Naive B cell (primary cell): ENCODE results near the gene DLK1. TPM values are rescaled to one million over a fixed set of nuclear protein-coding genes. Genes with fewer than 3 reads are reported as not detected.

Source experiments
- ATAC-seq, 2 donors: fragments of 150-1000 bp; cut with Tn5 transposase; 2 replicates each; pipeline ENCODE4 v1.10.0; 2021; ENCODE audit warnings: low read depth in 2 of 2, mild to moderate bottlenecking in 2 of 2, moderate library complexity in 2 of 2
- DNase-seq: peaks from one replicate; pipeline ENCODE4 v3.0.0; 2022
- H3K27ac Mint-ChIP-seq, 6 donors: one replicate each; pipeline ENCODE4 v1.8.0; 2020 to 2022; ENCODE audit warnings: mild to moderate bottlenecking in 6 of 6, mixed read lengths in 6 of 6, moderate library complexity in 5 of 6, inconsistent platforms in 2 of 6
- H3K27me3 Mint-ChIP-seq, 3 donors: one replicate each; pipeline ENCODE4 v1.8.0; 2021 to 2022; ENCODE audit warnings: mixed read lengths in 3 of 3, mild to moderate bottlenecking in 1 of 3
- H3K36me3 Mint-ChIP-seq, 2 donors: one replicate each; pipeline ENCODE4 v1.8.0; 2020 to 2022; ENCODE audit warnings: mixed read lengths in 2 of 2, inconsistent platforms in 1 of 2, mild to moderate bottlenecking in 1 of 2
- H3K4me1 Mint-ChIP-seq, 3 donors: one replicate each; pipeline ENCODE4 v1.8.0; 2020 to 2022; ENCODE audit warnings: mixed read lengths in 3 of 3, inconsistent platforms in 1 of 3, mild to moderate bottlenecking in 1 of 3, moderate library complexity in 1 of 3
- H3K4me3 Mint-ChIP-seq, 8 donors: one replicate each; pipeline ENCODE4 v1.8.0; 2020 to 2022; ENCODE audit warnings: mild to moderate bottlenecking in 8 of 8, mixed read lengths in 8 of 8, moderate library complexity in 8 of 8, inconsistent platforms in 2 of 8
- H3K9me3 Mint-ChIP-seq, 7 donors: one replicate each; pipeline ENCODE4 v1.8.0; 2020 to 2022; ENCODE audit warnings: mixed read lengths in 7 of 7, mild to moderate bottlenecking in 5 of 7, inconsistent platforms in 2 of 7, moderate library complexity in 1 of 7
- polyA plus RNA-seq, 6 donors: library from polyadenylated mRNA; unstranded; fragments of 300-500 nt; fragmentation: Illumina TruSeq; gene quantifications; one replicate each; pipeline ENCODE4 v1.2.3, GENCODE V29; 2021; ENCODE audit warnings: low read depth in 6 of 6

Gene DLK1
- polyA plus RNA-seq, 6 donors from 2014 or later, result not detected

GRCh38 chr14:100723830-100724437 is 2.8 kb upstream of the DLK1 start:
- no peak overlapping the region for H3K27ac Mint-ChIP-seq
- no peak for DNase-seq
- peaks cover 0 to 9% of the 10 kb centered on the region in 2 donors for H3K36me3 Mint-ChIP-seq
- H3K9me3 Mint-ChIP-seq, result peaks cover 0 to 7% (median 3%) of the 10 kb centered on the region in 7 donors
- peaks cover 0 to 7% (median 0%) of the 10 kb centered on the region in 3 donors for H3K4me1 Mint-ChIP-seq
- peaks cover 24 to 77% (median 72%) of the 10 kb centered on the region in 3 donors for H3K27me3 Mint-ChIP-seq
- no peak for ATAC-seq
- H3K4me3 Mint-ChIP-seq, result no peak overlapping the region

GRCh38 chr14:100724536-100724935 is 2.2 kb upstream of the DLK1 start:
- H3K9me3 Mint-ChIP-seq, result peaks cover 0 to 7% (median 3%) of the 10 kb centered on the region in 7 donors
- H3K36me3 Mint-ChIP-seq, result peaks cover 0 to 9% of the 10 kb centered on the region in 2 donors
- H3K4me1 Mint-ChIP-seq, result peaks cover 0 to 7% (median 0%) of the 10 kb centered on the region in 3 donors
- H3K4me3 Mint-ChIP-seq, result no peak overlapping the region
- no peak overlapping the region for H3K27ac Mint-ChIP-seq
- H3K27me3 Mint-ChIP-seq, result peaks cover 23 to 77% (median 72%) of the 10 kb centered on the region in 3 donors
- DNase-seq, result no peak
- no peak for ATAC-seq

DNA sequence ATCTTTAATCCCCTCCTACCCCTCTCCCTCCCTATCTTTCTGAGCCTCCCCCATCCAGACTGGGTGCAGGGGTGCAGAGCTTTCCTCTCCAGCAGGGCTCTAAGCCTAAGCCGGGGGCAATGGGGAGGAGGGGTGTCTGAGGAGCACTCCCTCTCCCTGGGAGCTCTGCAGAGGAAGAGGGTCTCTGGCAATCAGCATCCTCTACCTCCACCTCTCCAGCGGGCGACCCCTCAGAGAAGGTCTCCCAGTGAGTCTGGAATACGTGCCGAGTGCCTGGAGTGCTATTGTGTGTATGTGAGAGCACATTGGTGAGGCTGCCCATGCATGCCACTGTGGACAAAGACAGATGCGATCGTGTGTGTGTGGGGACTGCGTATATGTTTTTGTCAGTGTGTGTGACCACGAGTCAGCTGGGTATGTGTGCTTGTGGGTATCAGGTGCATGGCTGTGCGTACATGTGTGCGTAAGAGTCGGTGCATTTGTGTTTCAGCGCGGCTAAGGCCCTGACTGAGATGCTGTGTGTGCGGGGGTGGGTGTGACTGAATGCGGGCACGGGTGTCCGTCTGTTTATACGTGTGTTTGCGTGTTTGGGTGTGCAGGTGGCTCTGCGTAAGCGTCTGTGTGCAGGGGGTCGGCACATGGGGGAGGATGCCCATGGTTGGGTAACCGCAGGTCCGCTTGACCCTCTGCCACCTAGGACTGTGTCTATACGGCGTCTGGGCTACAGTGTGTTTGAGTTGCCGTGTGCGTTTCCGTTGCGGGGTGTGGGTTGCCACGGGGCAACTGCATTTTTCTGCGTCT is 905 bp upstream of the DLK1 start:
- peaks cover 0 to 7% (median 0%) of the 10 kb centered on the region in 3 donors for H3K4me1 Mint-ChIP-seq

DNA sequence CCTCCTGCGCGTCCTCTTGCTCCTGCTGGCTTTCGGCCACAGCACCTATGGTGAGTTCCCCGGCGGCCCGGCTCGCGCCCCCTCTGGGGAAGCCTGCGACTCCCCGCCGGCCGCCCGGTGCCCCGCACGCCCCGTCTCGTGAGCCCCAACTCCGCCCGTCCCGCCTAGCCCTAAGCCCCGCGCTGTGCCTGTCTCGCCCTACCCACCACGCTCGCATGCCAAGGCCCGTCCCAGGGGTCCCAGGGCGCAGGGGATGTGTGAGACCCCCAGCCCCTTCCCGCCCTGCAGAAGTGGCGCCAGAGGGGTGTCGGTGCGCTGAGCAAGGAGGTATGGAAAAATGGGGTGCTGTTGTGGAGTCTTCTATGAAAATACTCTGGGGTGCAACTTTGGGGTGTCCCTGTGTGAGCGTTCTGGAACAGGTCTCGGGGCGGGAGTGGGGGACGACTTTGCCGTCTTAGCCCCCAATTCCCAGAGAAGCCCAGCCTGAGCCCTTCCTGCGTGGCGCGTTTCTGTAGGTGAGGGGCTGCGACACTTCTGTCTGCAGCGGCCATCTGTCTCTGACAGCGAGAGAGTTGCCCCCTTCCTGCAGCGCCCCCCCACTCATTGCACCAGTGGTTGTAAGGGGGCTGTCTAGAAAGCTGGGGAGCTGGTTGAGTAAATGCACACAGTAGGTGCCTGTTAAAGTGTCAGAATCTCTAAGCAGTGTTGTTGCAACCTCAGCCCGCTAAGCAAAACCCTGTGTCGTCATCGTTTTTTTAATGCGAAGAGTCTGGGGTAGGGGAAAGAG is 587 bp downstream of the DLK1 start:
- no peak for ATAC-seq
- peaks cover 0 to 7% (median 0%) of the 10 kb centered on the region in 3 donors for H3K4me1 Mint-ChIP-seq
- H3K36me3 Mint-ChIP-seq, result peaks cover 0 to 9% of the 10 kb centered on the region in 2 donors
- peaks cover 0 to 5% (median 3%) of the 10 kb centered on the region in 7 donors for H3K9me3 Mint-ChIP-seq
- no peak overlapping the region for H3K27ac Mint-ChIP-seq
- DNase-seq, result no peak
- peaks cover 20 to 89% (median 70%) of the 10 kb centered on the region in 3 donors for H3K27me3 Mint-ChIP-seq
- no peak overlapping the region for H3K4me3 Mint-ChIP-seq

More for the DNA sequence above, 905 bp upstream of the DLK1 start:
- H3K9me3 Mint-ChIP-seq, result peaks cover 0 to 7% (median 3%) of the 10 kb centered on the region in 7 donors
- ATAC-seq, result no peak
- H3K27me3 Mint-ChIP-seq, result peaks cover 23 to 82% (median 70%) of the 10 kb centered on the region in 3 donors
- no peak overlapping the region for H3K4me3 Mint-ChIP-seq
- H3K36me3 Mint-ChIP-seq, result peaks cover 0 to 9% of the 10 kb centered on the region in 2 donors
- no peak for DNase-seq
- no peak overlapping the region for H3K27ac Mint-ChIP-seq

GRCh38 chr14:100727873-100728240 is 1.2 kb downstream of the DLK1 start:
- H3K27me3 Mint-ChIP-seq, result peaks cover 20 to 91% (median 70%) of the 10 kb centered on the region in 3 donors
- H3K9me3 Mint-ChIP-seq, result peaks cover 0 to 5% (median 3%) of the 10 kb centered on the region in 7 donors
- H3K4me3 Mint-ChIP-seq, result no peak overlapping the region
- H3K27ac Mint-ChIP-seq, result no peak overlapping the region
- peaks cover 0 to 9% of the 10 kb centered on the region in 2 donors for H3K36me3 Mint-ChIP-seq
- H3K4me1 Mint-ChIP-seq, result peaks cover 0 to 7% (median 0%) of the 10 kb centered on the region in 3 donors
- no peak for DNase-seq
- ATAC-seq, result no peak

DNA sequence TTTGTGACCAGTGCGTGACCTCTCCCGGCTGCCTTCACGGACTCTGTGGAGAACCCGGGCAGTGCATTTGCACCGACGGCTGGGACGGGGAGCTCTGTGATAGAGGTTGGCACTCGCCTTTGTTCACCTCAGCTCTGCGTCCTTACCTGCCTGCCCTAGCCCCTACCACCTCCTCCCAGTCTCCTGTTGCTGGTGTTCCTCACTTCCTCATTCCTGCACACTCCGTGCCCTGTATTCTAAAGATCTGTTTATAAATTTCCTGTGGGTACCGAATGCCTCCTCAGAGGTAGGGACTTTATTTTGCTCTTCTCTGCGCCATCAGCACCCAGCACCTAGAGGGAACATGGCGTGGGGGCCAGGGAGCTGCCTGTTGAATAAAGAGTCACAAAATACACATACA is 2.3 kb downstream of the DLK1 start:
- ATAC-seq, result no peak
- peaks cover 0 to 5% (median 3%) of the 10 kb centered on the region in 7 donors for H3K9me3 Mint-ChIP-seq
- H3K4me3 Mint-ChIP-seq, result no peak overlapping the region
- H3K27ac Mint-ChIP-seq, result peak overlapping the region in 1 of 6 donors; percentile 80
- H3K4me1 Mint-ChIP-seq, result peaks cover 0 to 7% (median 0%) of the 10 kb centered on the region in 3 donors
- H3K27me3 Mint-ChIP-seq, result peaks cover 20 to 84% (median 67%) of the 10 kb centered on the region in 3 donors
- no peak for DNase-seq
- peaks cover 0 to 9% of the 10 kb centered on the region in 2 donors for H3K36me3 Mint-ChIP-seq

DNA sequence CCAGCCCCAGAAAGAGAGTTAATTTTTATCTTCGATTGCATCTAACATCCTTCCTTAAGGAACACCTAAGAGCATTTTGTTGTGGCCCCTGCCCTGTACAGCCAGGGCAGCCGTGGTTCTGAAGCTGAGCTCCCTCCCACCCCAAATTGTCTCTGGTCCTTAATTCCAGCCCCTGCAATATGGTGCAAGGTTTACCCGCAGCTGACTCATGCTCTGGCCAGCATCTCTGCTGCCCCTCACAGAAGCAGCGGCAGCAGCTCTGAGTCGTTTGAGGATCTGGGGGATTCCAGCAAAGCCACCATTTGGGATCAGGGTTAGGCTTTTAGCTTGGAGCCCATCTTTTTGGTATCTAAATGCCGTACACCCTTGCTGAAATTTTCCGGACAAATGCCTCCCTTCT is 3.3 kb downstream of the DLK1 start:
- Mint-ChIP-seq H3K27ac (no peak overlapping the region), H3K4me1 (peaks cover 0 to 7% (median 0%) of the 10 kb centered on the region in 3 donors), H3K4me3 (no peak overlapping the region), H3K27me3 (peaks cover 24 to 74% (median 57%) of the 10 kb centered on the region in 3 donors), H3K9me3 (peaks cover 0 to 5% (median 3%) of the 10 kb centered on the region in 7 donors), H3K36me3 (peaks cover 0 to 9% of the 10 kb centered on the region in 2 donors)
- DNase-seq, result no peak
- no peak for ATAC-seq

DNA sequence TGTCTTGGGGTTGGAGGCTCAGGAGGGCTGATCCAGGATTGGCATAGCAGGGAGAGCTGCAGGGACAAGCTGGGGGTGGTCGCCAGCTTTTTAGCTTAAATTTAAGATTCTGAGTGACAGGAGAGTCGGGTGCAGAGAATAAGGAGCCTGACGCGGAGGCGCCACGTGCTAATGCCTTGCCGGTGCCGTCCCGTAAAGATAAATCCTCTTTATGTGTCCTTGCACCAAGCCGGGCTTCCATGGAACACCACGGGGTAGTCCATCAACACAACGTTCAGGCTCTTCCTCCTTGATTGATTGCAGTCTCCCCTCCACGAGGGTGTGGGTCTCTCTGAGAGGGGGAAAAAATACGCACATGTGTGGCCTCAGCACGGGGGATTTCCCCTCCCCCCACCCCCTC is 3.9 kb downstream of the DLK1 start:
- Mint-ChIP-seq H3K9me3 (peaks cover 0 to 5% (median 3%) of the 10 kb centered on the region in 7 donors), H3K4me1 (peaks cover 0 to 7% (median 0%) of the 10 kb centered on the region in 3 donors), H3K27me3 (peaks cover 24 to 68% (median 51%) of the 10 kb centered on the region in 3 donors), H3K36me3 (peaks cover 0 to 7% of the 10 kb centered on the region in 2 donors), H3K4me3 (no peak overlapping the region), H3K27ac (no peak overlapping the region)
- ATAC-seq (no peak), DNase-seq (no peak)

DNA sequence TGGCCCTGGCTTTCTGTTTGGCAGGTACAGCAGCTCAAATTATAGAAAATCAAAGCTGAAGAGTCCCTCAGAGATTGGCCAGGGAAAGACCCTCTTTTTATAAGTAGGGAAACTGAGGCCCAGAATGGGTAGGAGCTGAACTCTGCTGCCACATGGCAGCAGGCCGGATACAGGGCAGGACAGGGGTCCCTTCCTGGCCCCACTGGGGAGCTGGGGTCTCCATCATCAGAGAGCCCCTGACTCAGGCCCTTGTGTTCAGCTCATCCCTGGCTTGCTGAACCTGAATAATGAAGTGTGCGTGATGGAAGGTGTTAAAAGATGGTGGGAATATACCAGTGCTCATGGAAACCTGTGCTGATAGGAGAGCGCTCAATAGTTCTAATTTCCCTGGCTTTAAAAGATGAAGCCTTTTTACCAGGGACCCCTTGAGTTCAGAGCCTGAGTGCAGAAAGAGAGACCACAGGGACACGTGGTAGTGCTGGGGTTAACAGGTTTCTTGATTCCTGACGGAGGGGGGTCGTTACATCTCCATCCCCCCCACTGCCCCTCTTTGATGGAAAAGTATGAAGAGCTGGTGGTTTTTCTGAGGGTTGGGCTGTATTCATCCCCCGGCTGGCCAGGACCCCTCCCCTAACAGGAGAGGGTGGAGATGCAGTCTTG is 4.4 kb downstream of the DLK1 start:
- Mint-ChIP-seq H3K27ac (no peak overlapping the region), H3K4me1 (peaks cover 0 to 4% (median 0%) of the 10 kb centered on the region in 3 donors), H3K9me3 (peaks cover 0 to 3% (median 0%) of the 10 kb centered on the region in 7 donors), H3K4me3 (no peak overlapping the region), H3K27me3 (peaks cover 19 to 63% (median 47%) of the 10 kb centered on the region in 3 donors), H3K36me3 (peaks cover 0 to 1% of the 10 kb centered on the region in 2 donors)
- DNase-seq (no peak), ATAC-seq (no peak)

GRCh38 chr14:100731846-100732765 is 5.4 kb downstream of the DLK1 start:
- no peaks in the 10 kb centered on the region for H3K9me3 Mint-ChIP-seq
- no peak overlapping the region for H3K4me3 Mint-ChIP-seq
- peaks cover 15 to 56% (median 46%) of the 10 kb centered on the region in 3 donors for H3K27me3 Mint-ChIP-seq
- no peak overlapping the region for H3K27ac Mint-ChIP-seq
- no peak for ATAC-seq
- DNase-seq, result no peak
- peaks cover 0 to 4% (median 0%) of the 10 kb centered on the region in 3 donors for H3K4me1 Mint-ChIP-seq
- H3K36me3 Mint-ChIP-seq, result no peaks in the 10 kb centered on the region

DNA sequence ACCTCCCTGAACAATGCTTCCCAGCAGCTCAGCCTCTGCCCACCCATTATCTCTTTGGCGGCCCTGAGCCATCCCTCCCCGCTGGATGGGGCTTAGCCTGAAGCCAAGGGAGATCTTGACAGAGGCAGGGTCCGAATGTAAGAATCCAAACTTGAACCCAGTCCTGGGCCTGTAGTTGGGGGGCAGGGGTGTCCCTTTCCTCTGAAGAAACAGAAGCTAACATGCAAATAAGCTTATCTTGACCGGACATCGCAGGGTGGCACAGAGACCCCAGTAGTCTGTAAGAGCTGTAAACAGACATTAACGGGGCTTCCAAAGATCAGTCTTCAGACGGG is 6.0 kb downstream of the DLK1 start:
- Mint-ChIP-seq H3K27me3 (peaks cover 15 to 54% (median 45%) of the 10 kb centered on the region in 3 donors), H3K9me3 (no peaks in the 10 kb centered on the region), H3K4me1 (no peaks in the 10 kb centered on the region), H3K4me3 (no peak overlapping the region), H3K27ac (no peak overlapping the region), H3K36me3 (no peaks in the 10 kb centered on the region)
- DNase-seq (no peak), ATAC-seq (no peak)
